Mucosa of descending colon (tissue), 3 donors: ENCODE data around the gene TMEM266. TPM values are rescaled to one million over a fixed set of nuclear protein-coding genes. Genes with fewer than 3 reads are reported as not detected.

ENCODE experiments used
- ATAC-seq: fragments of 200-7000 bp; cut with Tn5 transposase; one replicate; pipeline ENCODE4 v1.9.1; 2020; ENCODE audit warnings: mild to moderate bottlenecking, moderate library complexity
- DNase-seq, 3 donors: peaks; one replicate each; pipeline ENCODE4 v3.0.0-alpha.2; 2020
- H3K36me3 ChIP-seq: fragments of 200-600 bp; one replicate; pipeline ENCODE4 v1.8.0; 2021; ENCODE audit warnings: low read depth, mild to moderate bottlenecking
- H3K4me1 ChIP-seq: fragments of 200-600 bp; one replicate; pipeline ENCODE4 v1.8.0; 2021; ENCODE audit warnings: low read depth, mild to moderate bottlenecking
- H3K4me3 ChIP-seq: fragments of 200-600 bp; one replicate; pipeline ENCODE4 v1.8.0; 2021; ENCODE audit warnings: mild to moderate bottlenecking
- H3K9me3 ChIP-seq: fragments of 200-600 bp; one replicate; pipeline ENCODE4 v1.8.0; 2021; ENCODE audit warnings: mild to moderate bottlenecking
- CTCF ChIP-seq: fragments of 200-600 bp; IDR thresholded peaks from one replicate; pipeline ENCODE4 v1.8.0; 2022; ENCODE audit warnings: antibody characterized with exemption, mild to moderate bottlenecking
- intact Hi-C, 2 donors: fragments of 100-400 bp; cut with DNase I in 1 of 2; cut with micrococcal nuclease in 1 of 2; formaldehyde crosslinking; loops; one replicate each; pipeline versions ENCODE4 v1.11.0 to v1.11.1; 2022; cut with DNase I, micrococcal nuclease
- total RNA-seq, 3 donors: library from RNA; stranded (reverse); fragmentation: NEBNext Ultra II Directional in 2 of 3; extraction: Animal tissue kit (Norgen Biotek cat#: 25700) in 2 of 3; gene quantifications; one replicate each; pipeline versions ENCODE4 v1.2.1 to v1.2.4, GENCODE V29; 2021 to 2023
- donor health status: DM: no; HTN: no; CAD: no; lungs with moderate emphysema.
- donor health status: DM: no; HTN: no; CAD: no.
- donor health status: DM: no; HTN: yes; CAD: no.

The TMEM266 gene
- total RNA-seq, 3 donors from 2014 or later = 0.12 to 0.16 (median 0.14) TPM

DNA sequence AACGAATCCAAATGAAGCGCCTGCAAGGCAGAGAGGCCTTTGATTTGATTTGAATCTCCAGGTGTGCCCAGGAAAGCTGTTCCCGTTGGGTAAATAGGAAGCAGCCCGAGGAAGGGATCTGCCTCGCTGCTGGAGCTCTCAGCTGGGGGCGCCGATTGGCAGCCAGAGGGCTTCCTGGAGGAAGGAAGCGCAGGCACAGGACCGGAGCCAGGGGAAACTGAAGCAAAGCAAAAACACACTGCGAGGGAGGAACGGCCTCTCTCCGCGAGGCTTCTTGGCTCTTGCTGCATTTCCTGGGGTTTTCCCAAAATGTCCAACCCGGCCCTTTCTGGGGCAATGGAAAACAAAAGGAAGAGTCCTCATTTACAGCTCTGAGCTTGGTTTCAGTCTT, 80.3 kb downstream of the TMEM266 start:
- H3K4me3 ChIP-seq = no peak overlapping the region
- no peaks in the 10 kb centered on the region for H3K9me3 ChIP-seq
- ATAC-seq = peak; percentile 48
- DNase-seq = no peak
- intact Hi-C loops = loop anchor here in 1 of 2 donors (10.0 kb wide), 1 partner anchor 325 kb away; no protein-coding TSS in a partner anchor
- TF ChIP-seq CTCF = no peak
- no peaks in the 10 kb centered on the region for H3K36me3 ChIP-seq
- no peaks in the 10 kb centered on the region for H3K4me1 ChIP-seq

- DNase-seq (no peak), ATAC-seq (no peak)
- H3K36me3 ChIP-seq = no peaks in the 10 kb centered on the region
- no peak overlapping the region for H3K4me3 ChIP-seq
- peaks cover 6% of the 10 kb centered on the region for H3K4me1 ChIP-seq
- TF ChIP-seq CTCF = no peak
- intact Hi-C loops = loop anchor here in 1 of 2 donors (10.0 kb wide), 1 partner anchor 332 kb away; no protein-coding TSS in a partner anchor
- no peaks in the 10 kb centered on the region for H3K9me3 ChIP-seq
Observed at GRCh38 chr15:76146812-76147211, 87.0 kb downstream of the TMEM266 start.

GRCh38 chr15:76147906-76148570, 88.3 kb downstream of the TMEM266 start:
- peak; percentile 97 for TF ChIP-seq CTCF
- Histone ChIP-seq H3K4me3 (no peak overlapping the region), H3K9me3 (no peaks in the 10 kb centered on the region), H3K36me3 (no peaks in the 10 kb centered on the region), H3K4me1 (peaks cover 6% of the 10 kb centered on the region)
- intact Hi-C loops = loop anchor here in 1 of 2 donors (10.0 kb wide), 1 partner anchor 333 kb away; no protein-coding TSS in a partner anchor
- peak in 2 of 3 donors; percentile 73 to 75 for DNase-seq
- peak; percentile 68 for ATAC-seq

DNA sequence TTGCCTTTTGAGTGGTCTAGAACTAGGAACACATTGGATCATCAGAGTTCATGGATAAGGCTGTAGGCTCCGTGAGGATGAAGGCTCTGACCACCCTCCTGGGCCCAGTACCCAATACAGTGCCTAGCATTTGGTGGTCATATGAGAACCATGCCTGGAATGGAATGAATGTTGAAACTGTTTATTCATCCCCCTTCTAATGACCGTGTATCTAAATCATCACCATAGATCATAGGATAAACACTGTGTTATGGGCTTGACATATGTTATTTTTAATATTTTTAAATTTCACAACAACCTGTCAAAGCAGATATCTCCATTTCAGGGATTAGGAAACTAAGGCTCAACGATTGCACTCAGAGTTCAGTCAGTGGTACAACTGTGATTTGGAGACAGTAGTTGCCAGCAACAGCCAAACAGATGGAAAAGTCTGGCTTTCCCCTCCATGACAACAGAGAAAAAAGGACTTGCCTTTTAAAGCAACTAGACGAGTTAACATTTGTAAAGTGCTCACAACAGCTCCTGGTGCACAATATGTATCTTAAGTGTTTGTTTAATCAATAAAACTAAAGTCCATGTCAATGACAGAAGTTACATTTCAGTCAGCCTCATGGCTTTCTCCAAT, 89.6 kb downstream of the TMEM266 start:
- ATAC-seq = no peak
- intact Hi-C loops = loop anchor here in 1 of 2 donors (10.0 kb wide), 1 partner anchor 335 kb away; no protein-coding TSS in a partner anchor

DNA sequence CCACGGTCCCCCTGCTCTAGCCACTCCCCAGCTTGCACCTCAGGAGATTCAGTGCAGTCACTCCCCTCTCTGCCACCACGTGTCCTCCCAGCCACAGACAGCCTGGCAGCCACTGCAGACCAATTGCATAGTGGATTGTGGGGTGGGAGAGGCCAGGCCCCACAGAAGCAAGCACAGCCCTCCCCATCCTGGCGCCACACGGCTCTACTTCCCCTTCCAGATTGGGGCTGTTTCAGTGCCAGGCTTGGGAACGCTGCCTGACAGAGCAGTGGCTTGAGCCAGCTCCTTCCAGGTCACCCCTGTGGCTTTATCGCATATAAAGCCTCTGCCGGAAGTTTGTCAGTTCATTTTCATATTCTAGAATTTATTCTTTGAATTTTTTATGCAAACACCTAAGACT, 90.7 kb downstream of the TMEM266 start:
- H3K4me3 ChIP-seq = no peak overlapping the region
- H3K36me3 ChIP-seq = no peaks in the 10 kb centered on the region
- no peak for DNase-seq
- peak; percentile 29 for ATAC-seq
- TF ChIP-seq CTCF = no peak
- no peaks in the 10 kb centered on the region for H3K9me3 ChIP-seq
- peaks cover 6% of the 10 kb centered on the region for H3K4me1 ChIP-seq
- intact Hi-C loops = no loop called here

More for the DNA sequence above, 89.6 kb downstream of the TMEM266 start:
- DNase-seq = no peak
- TF ChIP-seq CTCF = no peak
- H3K9me3 ChIP-seq = no peaks in the 10 kb centered on the region
- peaks cover 6% of the 10 kb centered on the region for H3K4me1 ChIP-seq
- H3K36me3 ChIP-seq = no peaks in the 10 kb centered on the region
- H3K4me3 ChIP-seq = no peak overlapping the region
